ENCODE measurements around the gene ARL5C.

ARL5C gene, protein sequence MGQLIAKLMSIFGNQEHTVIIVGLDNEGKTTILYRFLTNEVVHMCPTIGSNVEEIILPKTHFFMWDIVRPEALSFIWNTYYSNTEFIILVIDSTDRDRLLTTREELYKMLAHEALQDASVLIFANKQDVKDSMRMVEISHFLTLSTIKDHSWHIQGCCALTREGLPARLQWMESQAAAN

GRCh38 chr17:39165841-39166349 lies at the start of gene ARL5C:
ARL5C (minus strand) TSS chr17:39166161; CDS start chr17:39165760, 401 bp downstream.
- no peak for DNase-seq (ENCODE audit: low spot score)

- DNase-seq (ENCODE audit: low spot score) = no peak
These were observed 47.9 kb upstream of the ARL5C start for GRCh38 chr17:39213852-39214251.

DNA sequence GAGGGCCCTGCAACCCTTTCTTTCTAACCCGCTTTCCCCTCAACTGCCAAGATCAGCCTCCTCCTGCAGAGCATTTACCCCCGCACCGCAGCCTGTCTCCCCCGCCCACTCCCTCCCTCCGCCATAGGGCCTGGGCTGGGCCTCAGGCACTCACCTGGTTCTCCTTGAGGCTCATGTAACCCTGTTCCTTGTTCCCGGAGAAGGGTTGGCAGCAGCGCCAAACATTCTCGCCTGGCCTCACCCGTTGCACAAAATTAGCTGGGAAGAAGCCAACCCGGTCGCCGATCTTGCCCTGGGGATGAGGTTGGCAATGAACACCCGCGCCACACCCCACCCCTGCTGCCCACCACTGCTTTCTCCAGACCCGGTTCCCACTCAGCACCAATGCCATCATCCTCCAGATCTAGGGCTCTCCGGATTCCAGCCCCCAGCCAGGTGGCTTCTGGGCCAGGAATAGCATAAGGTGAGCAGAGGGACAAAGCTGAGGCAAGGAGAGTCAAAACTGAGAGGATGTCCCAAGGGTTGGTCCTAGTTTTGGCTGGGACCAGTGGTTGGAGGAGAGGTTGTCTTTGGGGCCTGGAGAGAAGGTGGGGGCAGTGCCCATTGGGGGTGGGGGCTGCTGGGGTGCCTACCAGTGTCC lies 47.0 kb upstream of the ARL5C start:
- DNase-seq (ENCODE audit: low spot score) = no peak

DNA sequence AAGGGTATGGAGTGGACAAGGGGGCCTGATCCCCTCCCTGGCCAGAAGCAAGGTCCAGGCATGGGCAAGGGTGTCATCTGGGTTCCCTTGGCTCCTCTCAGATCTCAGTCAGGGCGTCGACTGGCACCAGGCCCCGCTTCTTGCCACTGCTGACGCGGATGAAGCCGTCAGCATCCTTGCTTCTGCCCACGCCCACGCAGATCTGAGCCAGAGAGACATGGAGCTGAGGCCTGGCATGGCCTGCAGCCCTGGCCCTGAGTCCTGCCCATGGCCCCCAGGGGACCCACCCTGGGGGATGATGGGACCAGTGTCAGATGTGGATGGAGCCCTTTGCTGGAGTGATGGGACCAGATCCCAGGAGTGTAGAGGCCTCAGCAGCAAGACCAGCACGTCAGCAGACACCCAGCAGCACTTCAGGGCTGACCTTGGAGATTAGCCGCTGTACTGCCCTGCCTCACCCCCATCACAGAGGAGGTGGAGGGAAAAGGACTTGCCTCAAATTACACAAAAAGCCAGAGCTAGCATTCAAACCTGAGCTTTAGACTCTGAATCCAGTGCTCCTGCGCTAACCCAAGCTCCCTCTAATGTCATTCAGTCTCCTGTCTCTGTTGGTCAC lies 46.3 kb upstream of the ARL5C start:
- no peak for DNase-seq (ENCODE audit: low spot score)

DNA sequence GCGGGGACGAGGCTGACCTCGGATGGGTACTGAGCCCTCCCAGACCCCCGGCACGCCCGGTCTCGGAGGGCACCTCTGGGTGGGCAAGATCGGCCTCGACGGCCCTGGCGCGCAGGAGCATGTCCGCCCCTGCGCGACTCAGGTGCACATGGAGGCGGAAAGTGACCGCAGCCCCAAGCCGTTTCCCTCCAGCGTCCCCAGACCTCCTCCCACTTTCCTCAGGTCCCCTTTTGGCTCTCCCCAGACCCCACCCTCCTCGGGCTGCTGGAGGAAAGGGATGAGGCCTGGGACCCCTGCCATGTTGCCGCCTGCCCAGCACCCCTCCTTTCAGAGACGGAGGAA lies 44.1 kb upstream of the ARL5C start:
- no peak for DNase-seq (ENCODE audit: low spot score)

DNA sequence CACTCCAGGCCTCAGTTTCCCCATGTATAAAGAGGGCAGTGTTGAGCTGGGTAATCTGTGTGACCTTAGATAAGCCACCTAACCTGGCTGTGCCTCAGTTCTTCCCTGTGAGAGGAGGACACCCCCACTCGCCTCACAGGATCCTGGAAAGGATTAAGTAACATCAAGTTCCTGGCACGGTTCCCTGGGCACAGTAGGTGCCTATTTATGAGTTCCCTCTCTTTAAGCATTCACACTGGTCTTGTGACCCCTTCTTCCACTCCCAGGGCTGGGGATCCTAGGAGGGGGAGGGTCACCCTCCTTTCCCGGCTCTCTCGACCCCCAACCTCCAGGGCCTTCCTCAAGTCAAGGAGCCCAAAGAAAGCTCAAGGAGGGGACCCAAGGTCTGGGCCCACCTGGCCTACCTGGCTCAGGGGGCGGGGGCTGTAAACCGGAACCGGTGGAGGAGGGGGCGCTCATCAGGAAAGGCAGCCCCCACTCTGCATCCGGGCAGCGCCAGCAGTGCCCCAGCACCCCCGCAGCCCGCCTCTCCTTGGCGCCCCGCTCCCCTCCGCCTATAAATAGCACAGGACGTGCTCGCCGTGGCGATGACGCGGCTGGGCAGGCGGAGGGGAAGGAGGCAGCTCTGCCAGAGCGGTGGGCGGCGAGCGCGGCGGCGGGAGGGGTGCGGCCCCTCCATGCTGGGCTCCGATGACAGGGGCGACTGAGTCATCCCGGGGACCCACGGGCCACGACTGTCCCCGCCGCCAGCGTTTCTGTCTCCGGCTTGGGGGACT lies 43.5 kb upstream of the ARL5C start:
- no peak for DNase-seq (ENCODE audit: low spot score)

- peak; percentile 85 for DNase-seq (ENCODE audit: low spot score)
These were observed 42.9 kb upstream of the ARL5C start for GRCh38 chr17:39208893-39209292.

DNA sequence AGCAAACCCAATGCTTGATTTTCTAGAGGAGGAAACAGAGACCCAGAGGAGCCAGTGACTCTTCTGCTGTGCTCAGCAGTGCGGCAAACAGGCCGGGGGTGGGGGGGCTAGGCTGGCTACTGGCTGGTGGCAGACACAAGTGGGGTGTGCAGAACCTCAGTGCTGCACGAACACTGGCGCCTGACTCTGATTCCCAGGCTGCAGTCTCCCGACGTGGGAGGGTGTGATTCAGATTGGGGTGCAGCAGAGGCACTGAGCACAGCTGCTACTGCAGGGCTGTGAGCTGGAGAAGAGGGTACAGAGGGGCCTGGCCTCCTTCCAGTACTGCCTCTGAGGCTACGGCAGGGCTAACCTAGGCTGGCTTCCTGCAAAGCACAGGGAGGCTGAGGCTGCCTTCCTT lies 42.2 kb upstream of the ARL5C start:
- no peak for DNase-seq (ENCODE audit: low spot score)

GRCh38 chr17:39205112-39205526 lies 39.2 kb upstream of the ARL5C start:
- no peak for DNase-seq (ENCODE audit: low spot score)

DNA sequence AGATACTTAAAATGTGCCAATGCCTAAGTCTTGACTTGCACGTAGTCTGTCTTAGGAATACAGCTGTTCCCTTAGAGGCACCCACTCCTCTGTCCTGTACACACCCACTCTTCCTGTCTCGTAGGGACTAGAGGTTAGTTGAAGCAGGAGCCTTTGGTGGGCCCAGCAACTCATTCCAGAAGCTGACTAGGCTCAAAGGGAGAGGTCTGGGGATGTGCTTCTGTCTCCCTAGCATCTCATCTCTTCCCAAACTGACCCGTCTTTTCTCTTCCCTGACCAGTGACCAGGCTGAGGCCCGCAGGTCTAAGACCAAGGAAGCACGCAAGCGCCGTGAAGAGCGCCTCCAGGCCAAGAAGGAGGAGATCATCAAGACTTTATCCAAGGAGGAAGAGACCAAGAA lies 38.3 kb upstream of the ARL5C start:
- DNase-seq (ENCODE audit: low spot score) = no peak

DNA sequence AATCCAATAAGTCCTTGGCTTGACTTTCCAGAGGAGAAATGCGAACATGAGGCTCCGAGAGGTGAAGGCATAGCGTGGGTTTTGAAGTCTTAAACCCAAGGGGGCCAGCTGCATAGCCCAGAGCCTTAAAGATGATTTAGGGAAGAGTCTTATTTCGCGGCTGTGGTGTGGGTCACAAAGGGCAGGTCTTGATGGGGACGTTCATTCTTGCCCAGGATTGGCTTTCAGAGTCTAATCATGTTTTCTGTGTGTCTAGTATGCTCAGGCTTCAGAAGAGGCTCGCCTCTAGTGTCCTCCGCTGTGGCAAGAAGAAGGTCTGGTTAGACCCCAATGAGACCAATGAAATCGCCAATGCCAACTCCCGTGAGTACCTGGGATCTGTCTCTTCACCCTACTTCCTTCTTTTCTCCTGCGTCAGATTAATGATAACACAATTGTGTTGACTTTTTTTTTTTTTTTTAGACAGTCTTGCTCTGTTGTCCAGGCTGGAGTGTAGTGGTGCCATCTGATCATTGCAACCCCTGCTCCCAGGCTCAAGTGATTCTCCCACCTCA lies 35.1 kb upstream of the ARL5C start:
- DNase-seq (ENCODE audit: low spot score) = no peak

GRCh38 chr17:39200070-39200879 lies 34.3 kb upstream of the ARL5C start, which contains the start of gene RPL19:
RPL19 (plus strand) TSS chr17:39200283; CDS start chr17:39200345, 62 bp downstream.
- DNase-seq (ENCODE audit: low spot score) = peak; percentile 95

DNA sequence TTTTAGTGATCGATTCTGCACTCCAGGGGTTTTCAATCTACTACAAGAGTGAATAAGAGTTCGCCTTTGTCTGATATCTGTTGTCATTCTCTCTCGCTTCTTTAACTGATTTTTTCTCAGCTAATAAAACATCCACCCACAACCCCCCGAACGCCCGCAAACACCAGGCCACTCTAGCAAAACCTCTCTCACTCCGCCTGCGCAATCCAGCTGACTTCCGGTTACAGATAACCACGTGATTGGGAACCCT lies 33.8 kb upstream of the ARL5C start:
- peak; percentile 95 for DNase-seq (ENCODE audit: low spot score)

GRCh38 chr17:39198186-39198566 lies 32.2 kb upstream of the ARL5C start:
- DNase-seq (ENCODE audit: low spot score) = no peak

GRCh38 chr17:39197380-39198185 lies 31.6 kb upstream of the ARL5C start, which contains the start of gene CACNB1:
CACNB1 (minus strand) TSS chr17:39197669; CDS start chr17:39197495, 174 bp downstream.
- peak; percentile 98 for DNase-seq (ENCODE audit: low spot score)

- DNase-seq (ENCODE audit: low spot score) = peak; percentile 75
These were observed 30.9 kb upstream of the ARL5C start for GRCh38 chr17:39196808-39197291.

- no peak for DNase-seq (ENCODE audit: low spot score)
These were observed 30.4 kb upstream of the ARL5C start for GRCh38 chr17:39196241-39196807.

GRCh38 chr17:39195568-39196160 lies 29.7 kb upstream of the ARL5C start:
- no peak for DNase-seq (ENCODE audit: low spot score)

- DNase-seq (ENCODE audit: low spot score) = no peak
These were observed 29.1 kb upstream of the ARL5C start for GRCh38 chr17:39194985-39195524.

All from D341Med (cell line).